ENCODE data around the gene DAAM2.

- TF ChIP-seq MAX (CRISPR knock-in tag; IDR thresholded peaks at IDR 0.05) (no peak), FIP1L1 (IDR thresholded peaks at IDR 0.05; ENCODE audit: low read depth, low read length, poor library complexity, severe bottlenecking) (no peak), FOXM1 (IDR thresholded peaks at IDR 0.05; ENCODE audit: low read depth) (no peak), FOXM1 (CRISPR knock-in tag; IDR thresholded peaks at IDR 0.05; ENCODE audit: low read depth) (no peak), HCFC1 (IDR thresholded peaks at IDR 0.05; ENCODE audit: low read depth, low read length) (no peak), ZNF174 (CRISPR knock-in tag; IDR thresholded peaks at IDR 0.05) (no peak), TARDBP (IDR thresholded peaks at IDR 0.05) (no peak), ETV5 (CRISPR knock-in tag; IDR thresholded peaks at IDR 0.05; ENCODE audit: low read depth) (no peak), CTCF (IDR thresholded peaks at IDR 0.05 in 2 of 3, conservative IDR thresholded peaks at IDR 0.05 in 1 of 3; ENCODE audit: insufficient read depth in 2 of 3, low read depth in 1 of 3, low read length in 3 of 3) (no peak), ZNF311 (CRISPR knock-in tag; IDR thresholded peaks at IDR 0.05) (no peak), PRPF4 (IDR thresholded peaks at IDR 0.05; ENCODE audit: insufficient read depth, low read depth, low read length, poor library complexity, severe bottlenecking) (no peak), MXI1 (IDR thresholded peaks at IDR 0.05; ENCODE audit: low read depth, low read length) (no peak), KDM1A (IDR thresholded peaks at IDR 0.05) (no peak), USF2 (CRISPR knock-in tag; IDR thresholded peaks at IDR 0.05) (peak; percentile 36)
Measured at GRCh38 chr6:39948199-39948791, 156.1 kb downstream of the DAAM2 start.
